GM10248 (cell line): ENCODE results near the gene VSIG10L.

ENCODE experiments used
- CTCF ChIA-PET: fragments of 300-600 bp; sonication (Branson Sonifier 250); formaldehyde crosslinking; extraction: SDS; loops from one replicate; lab custom pipeline; 2021; ENCODE audit warnings: antibody characterized with exemption; lab: Yijun Ruan, JAX
- POLR2A ChIA-PET: fragments of 350-650 bp; sonication (Branson Sonifier 250); formaldehyde crosslinking; extraction: SDS; loops from one replicate; lab custom pipeline; 2020; ENCODE audit warnings: antibody characterized with exemption; lab: Yijun Ruan, JAX
- DNase-seq: peaks from one replicate; pipeline ENCODE4 v3.0.0; 2012; ENCODE audit errors: extremely low spot score
- TF ChIP-seq, protein P1 (sequence below): IDR thresholded peaks from 2 replicates; pipeline ENCODE4 v1.5.1; 2012; ENCODE audit warnings: mild to moderate bottlenecking, low read depth; ENCODE audit errors: extremely low read depth, missing control alignments, control extremely low read depth

The VSIG10L gene

DNA sequence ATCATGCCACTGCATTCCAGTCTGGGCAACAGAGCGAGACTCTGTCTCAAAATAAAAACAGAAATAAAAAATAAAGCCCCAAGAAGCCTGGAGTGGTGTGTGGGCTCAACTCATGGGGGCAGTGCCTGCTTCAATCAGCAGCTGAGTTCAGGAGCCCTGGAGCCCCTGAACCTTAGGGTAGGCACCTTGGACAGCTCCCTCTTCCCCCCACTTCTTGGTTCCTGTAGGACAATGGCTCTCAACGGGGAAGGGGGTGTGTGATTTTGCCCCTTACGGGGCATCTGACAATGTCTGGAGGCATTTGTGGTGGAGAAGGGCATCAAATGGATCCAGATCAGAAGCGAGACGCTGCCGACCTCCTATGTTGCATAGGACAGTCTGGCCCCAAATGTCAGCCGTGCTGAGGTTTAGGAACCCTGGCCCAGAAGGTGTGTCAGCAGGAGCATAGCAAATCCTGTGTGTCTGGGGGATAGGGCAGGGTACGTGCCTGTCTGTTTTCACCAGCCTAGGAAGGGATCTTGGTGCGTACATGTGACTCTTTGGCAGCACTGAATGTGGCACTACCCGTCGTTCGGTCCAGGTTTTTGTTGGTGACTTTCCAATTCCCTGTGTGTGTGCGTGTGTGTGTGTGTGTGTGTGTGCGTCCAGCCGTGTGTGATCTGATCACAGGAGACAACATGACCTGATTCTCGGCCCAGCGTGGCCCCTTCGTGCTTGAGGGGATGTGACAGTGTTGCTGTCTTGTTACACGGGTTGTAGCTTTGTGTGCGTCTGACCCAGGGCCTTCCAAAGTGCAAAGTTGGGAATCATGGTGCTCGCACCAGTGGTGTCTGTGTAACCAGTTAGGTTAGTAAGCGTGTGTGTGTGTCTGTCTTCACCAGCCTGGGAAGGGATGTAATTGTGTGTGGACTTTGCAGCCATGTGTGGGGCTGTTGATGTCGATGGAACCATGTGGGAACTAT lies 23.0 kb downstream of the VSIG10L start:
- CTCF ChIA-PET, result no interaction called here
- TF ChIP-seq, protein P1, sequence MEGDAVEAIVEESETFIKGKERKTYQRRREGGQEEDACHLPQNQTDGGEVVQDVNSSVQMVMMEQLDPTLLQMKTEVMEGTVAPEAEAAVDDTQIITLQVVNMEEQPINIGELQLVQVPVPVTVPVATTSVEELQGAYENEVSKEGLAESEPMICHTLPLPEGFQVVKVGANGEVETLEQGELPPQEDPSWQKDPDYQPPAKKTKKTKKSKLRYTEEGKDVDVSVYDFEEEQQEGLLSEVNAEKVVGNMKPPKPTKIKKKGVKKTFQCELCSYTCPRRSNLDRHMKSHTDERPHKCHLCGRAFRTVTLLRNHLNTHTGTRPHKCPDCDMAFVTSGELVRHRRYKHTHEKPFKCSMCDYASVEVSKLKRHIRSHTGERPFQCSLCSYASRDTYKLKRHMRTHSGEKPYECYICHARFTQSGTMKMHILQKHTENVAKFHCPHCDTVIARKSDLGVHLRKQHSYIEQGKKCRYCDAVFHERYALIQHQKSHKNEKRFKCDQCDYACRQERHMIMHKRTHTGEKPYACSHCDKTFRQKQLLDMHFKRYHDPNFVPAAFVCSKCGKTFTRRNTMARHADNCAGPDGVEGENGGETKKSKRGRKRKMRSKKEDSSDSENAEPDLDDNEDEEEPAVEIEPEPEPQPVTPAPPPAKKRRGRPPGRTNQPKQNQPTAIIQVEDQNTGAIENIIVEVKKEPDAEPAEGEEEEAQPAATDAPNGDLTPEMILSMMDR, result no peak
- POLR2A ChIA-PET, result no interaction called here

DNA sequence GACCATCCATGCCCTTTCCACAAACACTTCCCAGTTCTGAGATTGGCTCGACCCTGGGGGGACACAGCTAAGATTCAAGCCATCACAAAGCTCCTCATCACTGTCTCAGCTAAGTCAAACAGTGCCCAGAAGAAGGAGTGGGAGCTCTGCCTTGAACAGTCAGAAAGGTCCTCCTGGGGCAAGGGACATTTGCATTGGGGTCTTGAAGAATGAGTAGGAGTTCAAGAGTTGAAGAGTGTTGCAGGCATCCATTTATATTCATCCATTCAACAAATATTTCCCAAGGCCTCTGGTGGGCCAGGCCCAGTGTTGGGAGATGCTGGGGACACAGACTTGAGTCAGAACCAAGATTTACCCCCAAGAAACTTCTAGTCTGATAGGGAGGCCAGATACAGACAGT lies 24.0 kb downstream of the VSIG10L start:
- POLR2A ChIA-PET, result no interaction called here
- CTCF ChIA-PET, result interaction anchor here (1.0 kb wide), 1 partner anchor 10 kb away, joined by 3 read pairs; no protein-coding TSS in a partner anchor
- TF ChIP-seq, protein P1, result no peak
- DNase-seq, result no peak

More for the DNA sequence above, 23.0 kb downstream of the VSIG10L start:
- DNase-seq, result no peak

DNA sequence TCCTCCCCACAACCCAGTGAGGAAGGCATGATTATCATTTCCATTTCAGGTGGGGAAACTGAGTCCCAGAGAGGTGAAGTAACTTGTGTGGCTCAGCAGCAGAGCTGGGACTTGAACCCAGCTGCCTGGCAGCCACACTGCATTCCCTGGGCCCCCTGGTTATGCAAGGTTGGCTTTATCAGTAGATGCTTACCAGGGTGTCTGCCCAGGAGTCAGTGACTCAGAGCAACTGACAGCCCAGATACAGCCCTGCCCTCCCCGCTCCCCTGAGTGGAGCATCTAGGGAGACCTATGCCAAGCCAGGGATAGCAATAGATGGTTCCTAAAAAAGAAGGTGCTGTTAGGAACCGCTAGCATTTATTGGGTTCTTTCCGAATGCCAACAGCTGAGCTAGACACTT lies 24.6 kb downstream of the VSIG10L start:
- DNase-seq, result no peak
- CTCF ChIA-PET, result interaction anchor here (1.0 kb wide), 1 partner anchor 10 kb away, joined by 3 read pairs; no protein-coding TSS in a partner anchor
- TF ChIP-seq, protein P1, result no peak
- POLR2A ChIA-PET, result no interaction called here

DNA sequence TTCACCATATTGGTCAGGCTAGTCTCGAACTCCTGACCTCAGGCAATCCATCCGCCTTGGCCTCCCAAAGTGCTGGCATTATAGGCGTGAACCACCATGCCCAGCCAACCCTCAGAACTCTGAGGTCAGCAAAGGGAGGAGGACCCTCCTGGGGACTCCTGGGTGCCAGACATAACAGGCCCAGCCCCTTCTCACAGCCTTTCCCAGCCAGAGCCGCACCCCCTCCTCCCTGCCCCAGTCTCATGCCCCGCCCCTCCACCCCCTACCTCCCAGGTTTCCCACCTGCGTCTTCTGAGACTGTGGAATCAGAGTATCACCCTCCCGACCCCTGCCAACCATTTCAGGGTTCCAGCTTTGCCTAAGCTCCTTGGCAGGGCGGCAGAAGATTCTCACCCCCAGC lies 25.3 kb downstream of the VSIG10L start:
- TF ChIP-seq, protein P1, result no peak
- ChIA-PET POLR2A (no interaction called here), CTCF (no interaction called here)
- DNase-seq, result no peak

DNA sequence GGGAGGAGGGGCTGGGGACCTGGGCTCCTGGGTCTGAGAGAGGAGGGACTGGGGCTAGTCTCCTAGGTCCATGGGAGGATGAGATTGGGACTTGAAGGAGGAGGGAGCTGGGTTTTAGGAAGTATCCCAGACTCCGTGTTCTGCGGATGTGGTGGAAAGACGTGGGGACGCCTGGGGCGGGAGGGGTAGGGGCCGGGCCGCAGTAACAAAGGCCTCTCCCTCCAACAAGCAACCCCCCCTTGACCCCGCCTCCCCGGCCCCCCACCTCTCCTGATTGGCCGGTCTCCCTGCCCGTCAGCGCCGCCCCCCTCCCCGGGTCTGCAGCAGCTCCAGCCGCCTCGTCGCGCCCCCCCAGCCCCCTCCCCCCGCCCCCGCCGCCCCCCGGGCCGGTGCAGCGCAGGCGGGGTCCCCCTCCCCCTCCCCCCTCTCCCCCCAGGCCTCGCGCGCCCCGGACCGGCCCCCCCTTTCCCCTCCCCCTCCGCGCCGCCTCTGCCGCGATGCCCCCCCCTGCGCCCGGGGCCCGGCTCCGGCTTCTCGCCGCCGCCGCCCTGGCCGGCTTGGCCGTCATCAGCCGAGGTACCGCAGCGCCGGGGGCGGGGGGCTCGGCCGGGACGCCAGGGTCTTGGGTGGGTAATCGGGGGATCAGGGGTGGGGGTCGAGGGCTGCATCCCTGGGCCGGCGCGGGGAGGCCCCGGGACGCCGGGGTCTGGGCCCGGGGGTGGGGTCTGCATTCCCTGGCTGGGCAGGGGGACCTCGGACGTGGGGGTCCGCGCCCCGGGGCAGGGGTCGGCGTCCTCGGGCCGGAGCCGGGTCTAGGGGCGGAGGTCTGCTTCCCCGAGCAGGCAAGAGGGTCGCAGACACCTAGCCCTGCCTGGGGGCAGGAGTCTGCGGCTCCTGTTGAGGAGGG lies 30.3 kb downstream of the VSIG10L start, which contains the start of gene IGLON5:
Gene IGLON5, plus strand, starts transcription at position 294 of the 907 bp plus-strand sequence. Its CDS starts 204 bp downstream, at position 498.
- TF ChIP-seq, protein P1, result no peak
- ChIA-PET POLR2A (no interaction called here), CTCF (no interaction called here)
- no peak for DNase-seq

DNA sequence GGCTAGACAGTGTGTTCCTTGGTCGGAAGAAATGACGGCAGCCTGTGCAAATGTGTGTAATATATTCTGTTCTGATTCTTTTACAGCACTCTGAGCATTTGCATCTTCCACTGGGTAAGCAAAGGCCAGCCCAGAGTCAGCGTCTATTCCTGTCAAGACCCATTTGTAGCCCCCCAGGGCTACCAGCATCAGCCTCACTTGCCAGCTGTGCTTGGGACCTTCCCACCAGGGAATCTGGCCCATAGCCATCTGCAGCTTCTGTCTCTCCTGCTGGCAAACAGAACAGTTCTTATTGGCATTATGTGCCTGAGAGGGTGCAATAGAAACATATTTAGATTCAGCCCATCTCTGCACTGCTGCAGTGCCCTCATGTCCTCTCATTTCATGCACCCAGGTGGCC lies 36.5 kb downstream of the VSIG10L start:
- CTCF ChIA-PET, result no interaction called here
- TF ChIP-seq, protein P1, result no peak
- POLR2A ChIA-PET, result no interaction called here
- no peak for DNase-seq
